ENCODE data around the gene SPCS2.
A peak's percentile ranks its signal among the peaks of the same experiment; 100 is the strongest.
"Not testable (repeated sequence)": the region's sequence is repeated elsewhere in the genome, so short reads cannot be mapped to it uniquely, and the experiment has no call there.

SPCS2 gene

GRCh38 chr11:74992852-74993251 is 43.8 kb downstream of the SPCS2 start:
- no peak for DNase-seq

- no peak for DNase-seq
Observed at GRCh38 chr11:75000975-75001354, 51.9 kb downstream of the SPCS2 start.

GRCh38 chr11:75001686-75002085 is 52.6 kb downstream of the SPCS2 start:
- DNase-seq, result no peak

GRCh38 chr11:75002516-75002915 is 53.5 kb downstream of the SPCS2 start:
- no peak for DNase-seq

- DNase-seq, result no peak
Observed at GRCh38 chr11:75004215-75004614, 55.1 kb downstream of the SPCS2 start.

- DNase-seq, result no peak
Observed at GRCh38 chr11:75011357-75011756, 62.3 kb downstream of the SPCS2 start.

- DNase-seq, result no peak
Observed at GRCh38 chr11:75011872-75012271, 62.8 kb downstream of the SPCS2 start.

- DNase-seq, result no peak
Observed at GRCh38 chr11:75013051-75013450, 64.0 kb downstream of the SPCS2 start.

- no peak for DNase-seq
Observed at GRCh38 chr11:75014129-75014528, 65.1 kb downstream of the SPCS2 start.

- DNase-seq, result not testable (repeated sequence)
Observed at GRCh38 chr11:75019200-75019599, 70.1 kb downstream of the SPCS2 start.

- not testable (repeated sequence) for DNase-seq
Observed at GRCh38 chr11:75020328-75020727, 71.3 kb downstream of the SPCS2 start.

GRCh38 chr11:75022296-75022695 is 73.2 kb downstream of the SPCS2 start:
- DNase-seq, result no peak

- peak; percentile 45 for DNase-seq
Observed at GRCh38 chr11:75022759-75023396, 73.8 kb downstream of the SPCS2 start.

- DNase-seq, result no peak
Observed at GRCh38 chr11:75023446-75024067, 74.5 kb downstream of the SPCS2 start.

- no peak for DNase-seq
Observed at GRCh38 chr11:75024068-75024449, 75.0 kb downstream of the SPCS2 start.

GRCh38 chr11:75024764-75025211 is 75.7 kb downstream of the SPCS2 start:
- no peak for DNase-seq

- DNase-seq, result no peak
Observed at GRCh38 chr11:75025561-75025960, 76.5 kb downstream of the SPCS2 start.

- DNase-seq, result no peak
Observed at GRCh38 chr11:75028321-75028720, 79.3 kb downstream of the SPCS2 start.

Measured in right kidney (tissue), 1 donor.